ENCODE data around the gene CHST11. TPM values are rescaled to one million over a fixed set of nuclear protein-coding genes. Genes with fewer than 3 reads are reported as not detected.

The CHST11 gene
- total RNA-seq, 2 donors from 2014 or later, result 7.8 to 11.9 TPM

- no peaks in the 10 kb centered on the region for H3K9me3 ChIP-seq
- no peak overlapping the region for H3K27ac ChIP-seq
- no peak for DNase-seq (ENCODE audit: low spot score)
- H3K4me1 ChIP-seq, result peaks cover 0 to 24% of the 10 kb centered on the region in 2 donors
- H3K36me3 ChIP-seq, result no peaks in the 10 kb centered on the region
- no peak for TF ChIP-seq CTCF (IDR thresholded peaks at IDR 0.05)
- H3K27me3 ChIP-seq, result no peaks in the 10 kb centered on the region
- H3K4me3 ChIP-seq, result no peak overlapping the region
Observed at GRCh38 chr12:104747330-104747729, 290.6 kb downstream of the CHST11 start.

GRCh38 chr12:104747955-104748354 is 291.2 kb downstream of the CHST11 start:
- H3K27me3 ChIP-seq, result no peaks in the 10 kb centered on the region
- no peaks in the 10 kb centered on the region for H3K9me3 ChIP-seq
- H3K4me3 ChIP-seq, result no peak overlapping the region
- no peak for DNase-seq (ENCODE audit: low spot score)
- H3K36me3 ChIP-seq, result no peaks in the 10 kb centered on the region
- H3K4me1 ChIP-seq, result peaks cover 0 to 17% of the 10 kb centered on the region in 2 donors
- TF ChIP-seq CTCF (IDR thresholded peaks at IDR 0.05), result no peak
- peak overlapping the region in 1 of 2 donors; percentile 35 for H3K27ac ChIP-seq

- Histone ChIP-seq H3K27me3 (no peaks in the 10 kb centered on the region), H3K27ac (peak overlapping the region in 1 of 2 donors; percentile 35), H3K9me3 (no peaks in the 10 kb centered on the region), H3K36me3 (no peaks in the 10 kb centered on the region), H3K4me1 (peaks cover 0 to 14% of the 10 kb centered on the region in 2 donors), H3K4me3 (no peak overlapping the region)
- DNase-seq (ENCODE audit: low spot score), result no peak
- no peak for TF ChIP-seq CTCF (IDR thresholded peaks at IDR 0.05)
Observed at GRCh38 chr12:104748356-104748755, 291.6 kb downstream of the CHST11 start.

- no peaks in the 10 kb centered on the region for H3K9me3 ChIP-seq
- peak; percentile 59 for DNase-seq (ENCODE audit: low spot score)
- H3K36me3 ChIP-seq, result no peaks in the 10 kb centered on the region
- TF ChIP-seq CTCF (IDR thresholded peaks at IDR 0.05), result no peak
- peaks cover 0 to 14% of the 10 kb centered on the region in 2 donors for H3K4me1 ChIP-seq
- no peak overlapping the region for H3K4me3 ChIP-seq
- no peaks in the 10 kb centered on the region for H3K27me3 ChIP-seq
- H3K27ac ChIP-seq, result peak overlapping the region in 1 of 2 donors; percentile 35
Observed at GRCh38 chr12:104748790-104749189, 292.0 kb downstream of the CHST11 start.

- TF ChIP-seq CTCF (IDR thresholded peaks at IDR 0.05), result no peak
- H3K9me3 ChIP-seq, result no peaks in the 10 kb centered on the region
- H3K4me3 ChIP-seq, result no peak overlapping the region
- no peaks in the 10 kb centered on the region for H3K36me3 ChIP-seq
- peaks cover 0 to 14% of the 10 kb centered on the region in 2 donors for H3K4me1 ChIP-seq
- peak overlapping the region in 1 of 2 donors; percentile 35 for H3K27ac ChIP-seq
- H3K27me3 ChIP-seq, result no peaks in the 10 kb centered on the region
- DNase-seq (ENCODE audit: low spot score), result no peak
Observed at GRCh38 chr12:104749545-104749944, 292.8 kb downstream of the CHST11 start.

- Histone ChIP-seq H3K27ac (peak overlapping the region in 1 of 2 donors; percentile 35), H3K27me3 (no peaks in the 10 kb centered on the region), H3K9me3 (no peaks in the 10 kb centered on the region), H3K4me1 (peaks cover 0 to 14% of the 10 kb centered on the region in 2 donors), H3K4me3 (no peak overlapping the region), H3K36me3 (no peaks in the 10 kb centered on the region)
- TF ChIP-seq CTCF (IDR thresholded peaks at IDR 0.05), result no peak
- no peak for DNase-seq (ENCODE audit: low spot score)
Observed at GRCh38 chr12:104750061-104750460, 293.3 kb downstream of the CHST11 start.

All from right atrium auricular region (tissue), 2 donors.